ENCODE results near the gene CXCL12.

The CXCL12 gene

GRCh38 chr10:44399659-44400451 lies 15.0 kb upstream of the CXCL12 start:
- DNase-seq: no peak

- DNase-seq: no peak
Measured at GRCh38 chr10:44398747-44399658, 14.1 kb upstream of the CXCL12 start.

GRCh38 chr10:44398271-44398670 lies 13.4 kb upstream of the CXCL12 start:
- no peak for DNase-seq

- no peak for DNase-seq
Measured at GRCh38 chr10:44397476-44398225, 12.8 kb upstream of the CXCL12 start.

- no peak for DNase-seq
Measured at GRCh38 chr10:44396671-44397191, 11.8 kb upstream of the CXCL12 start.

GRCh38 chr10:44395902-44396670 lies 11.2 kb upstream of the CXCL12 start:
- DNase-seq: no peak

GRCh38 chr10:44395396-44395795 lies 10.5 kb upstream of the CXCL12 start:
- no peak for DNase-seq

GRCh38 chr10:44394696-44395381 lies 9.9 kb upstream of the CXCL12 start:
- DNase-seq: no peak

- no peak for DNase-seq
Measured at GRCh38 chr10:44393834-44394547, 9.1 kb upstream of the CXCL12 start.

GRCh38 chr10:44393051-44393630 lies 8.2 kb upstream of the CXCL12 start:
- no peak for DNase-seq

GRCh38 chr10:44392420-44392819 lies 7.5 kb upstream of the CXCL12 start:
- DNase-seq: no peak

- no peak for DNase-seq
Measured at GRCh38 chr10:44391981-44392380, 7.1 kb upstream of the CXCL12 start.

GRCh38 chr10:44390585-44391072 lies 5.7 kb upstream of the CXCL12 start:
- DNase-seq: no peak

GRCh38 chr10:44389556-44389955 lies 4.7 kb upstream of the CXCL12 start:
- DNase-seq: no peak

GRCh38 chr10:44389150-44389549 lies 4.3 kb upstream of the CXCL12 start:
- no peak for DNase-seq

GRCh38 chr10:44388641-44389040 lies 3.7 kb upstream of the CXCL12 start:
- DNase-seq: no peak

- no peak for DNase-seq
Measured at GRCh38 chr10:44387853-44388251, 3.0 kb upstream of the CXCL12 start.

GRCh38 chr10:44386546-44387052 lies 1.7 kb upstream of the CXCL12 start:
- no peak for DNase-seq

GRCh38 chr10:44385696-44386441 lies 972 bp upstream of the CXCL12 start:
- DNase-seq: no peak

Data from bone marrow (tissue), 2 donors.